Tibial nerve (tissue), 4 donors: ENCODE data around the gene A2M.

ENCODE experiments used
- CTCF ChIP-seq, 5 experiments: fragments of 200-600 bp in 3 of 5; fragments of 450-650 bp in 2 of 5; sonication (generic) in 3 of 5; IDR thresholded peaks; one replicate each; pipeline ENCODE4 v1.5.1; 2016 to 2019; ENCODE audit warnings: antibody characterized with exemption in 5 of 5, mild to moderate bottlenecking in 3 of 5, moderate library complexity in 2 of 5
- EP300 ChIP-seq, 2 donors: sonication (generic); formaldehyde crosslinking; IDR thresholded peaks; one replicate each; pipeline ENCODE4 v1.6.1; 2017; ENCODE audit warnings: antibody characterized with exemption in 2 of 2, mild to moderate bottlenecking in 1 of 2
- POLR2A ChIP-seq, 2 donors: fragments of 450-650 bp; IDR thresholded peaks; one replicate each; pipeline ENCODE4 v1.6.1; 2017; ENCODE audit warnings: antibody characterized with exemption in 2 of 2, mild to moderate bottlenecking in 2 of 2, moderate library complexity in 2 of 2

GRCh38 chr12:9071518-9071917 lies 44.2 kb downstream of the A2M start:
- TF ChIP-seq CTCF (IDR thresholded peaks at IDR 0.05) (no peak), EP300 (IDR thresholded peaks at IDR 0.05) (no peak), POLR2A (IDR thresholded peaks at IDR 0.05) (no peak)
